Osteoblast (primary cell): ENCODE data around the gene EXOG. TPM values are rescaled to one million over a fixed set of nuclear protein-coding genes. Genes with fewer than 3 reads are reported as not detected.

Experiments
- DNase-seq: peaks from one replicate; pipeline ENCODE4 v3.0.0; 2011; ENCODE audit warnings: low spot score, mixed read lengths; ENCODE audit not compliant: insufficient read length; ENCODE audit errors: missing footprints
- H2AFZ ChIP-seq: 2 replicates; pipeline ENCODE4 v1.6.0; 2011; ENCODE audit warnings: mild to moderate bottlenecking, low read length
- H3K27ac ChIP-seq: 2 replicates; pipeline ENCODE4 v1.5.1; 2011; ENCODE audit warnings: mild to moderate bottlenecking, low read depth, low read length, moderate library complexity
- H3K27me3 ChIP-seq: 2 replicates; pipeline ENCODE4 v1.6.0; 2012; ENCODE audit warnings: mild to moderate bottlenecking, control low read depth, inconsistent platforms, low read length, moderate library complexity; ENCODE audit not compliant: insufficient read depth
- H3K36me3 ChIP-seq: 2 replicates; pipeline ENCODE4 v1.5.1; 2011; ENCODE audit warnings: mild to moderate bottlenecking, low read length, control low read depth, moderate library complexity; ENCODE audit not compliant: insufficient read depth
- H3K4me1 ChIP-seq: 2 replicates; pipeline ENCODE4 v1.5.1; 2011; ENCODE audit warnings: mild to moderate bottlenecking, low read length, control low read depth, moderate library complexity; ENCODE audit not compliant: insufficient read depth
- H3K4me2 ChIP-seq: 2 replicates; pipeline ENCODE4 v1.6.0; 2011; ENCODE audit warnings: mild to moderate bottlenecking, low read length; ENCODE audit not compliant: insufficient read depth
- H3K4me3 ChIP-seq: fragments of 200-600 bp; sonication (generic); 3 replicates; pipeline ENCODE4 v1.5.1; 2012; ENCODE audit warnings: mild to moderate bottlenecking, low read length, inconsistent platforms; ENCODE audit not compliant: insufficient read depth
- H3K79me2 ChIP-seq: 2 replicates; pipeline ENCODE4 v1.6.0; 2012; ENCODE audit warnings: mild to moderate bottlenecking, low read length, control low read depth, inconsistent platforms; ENCODE audit not compliant: insufficient read depth
- H3K9me3 ChIP-seq: 2 replicates; pipeline ENCODE4 v1.5.1; 2011; ENCODE audit warnings: low read depth, low read length, control low read depth
- H4K20me1 ChIP-seq: 2 replicates; pipeline ENCODE4 v1.6.0; 2012; ENCODE audit warnings: mild to moderate bottlenecking, low read length, control low read depth; ENCODE audit not compliant: insufficient read depth
- CTCF ChIP-seq: IDR thresholded peaks from 2 replicates; pipeline ENCODE4 v1.5.1; 2011; ENCODE audit warnings: mild to moderate bottlenecking, low read depth, low read length, moderate library complexity; ENCODE audit errors: extremely low read depth
- total RNA-seq: library from RNA; depleted of rRNA; stranded (reverse); fragments of >200 nt; gene quantifications from 2 replicates; pipeline ENCODE4 v1.2.3, GENCODE V29; 2012

The EXOG gene
- total RNA-seq, 1 donor = 14.5 TPM

DNA sequence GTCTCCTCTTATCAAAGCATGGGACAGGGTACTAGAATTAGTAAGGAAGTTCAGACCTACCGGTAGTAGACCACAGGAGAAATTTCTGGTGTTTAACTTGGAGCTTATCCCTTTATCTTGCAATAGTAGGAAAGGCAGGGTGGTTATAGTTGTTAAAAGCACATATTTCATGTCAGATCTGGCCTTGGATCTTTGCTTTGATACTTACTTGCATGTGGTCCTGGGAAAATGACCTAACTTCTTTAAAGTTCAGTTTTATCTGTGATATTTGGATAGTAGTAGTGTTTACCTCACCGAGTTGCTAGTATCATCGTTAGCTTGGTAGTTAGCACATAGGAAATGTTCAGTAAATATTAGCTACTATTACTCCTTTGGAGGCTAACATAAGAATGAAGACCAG is 15.4 kb downstream of the EXOG start:
- DNase-seq = no peak
- no peak overlapping the region for H2AFZ ChIP-seq
- H3K27me3 ChIP-seq = no peaks in the 10 kb centered on the region
- H3K4me1 ChIP-seq = no peaks in the 10 kb centered on the region
- no peak overlapping the region for H3K4me3 ChIP-seq
- H3K9me3 ChIP-seq = no peaks in the 10 kb centered on the region
- H4K20me1 ChIP-seq = no peaks in the 10 kb centered on the region
- no peak overlapping the region for H3K4me2 ChIP-seq
- H3K36me3 ChIP-seq = peaks cover 29% of the 10 kb centered on the region
- H3K27ac ChIP-seq = no peak overlapping the region
- TF ChIP-seq CTCF = no peak
- H3K79me2 ChIP-seq = no peaks in the 10 kb centered on the region

GRCh38 chr3:38515367-38515766 is 19.2 kb downstream of the EXOG start:
- no peak for DNase-seq
- H3K4me3 ChIP-seq = no peak overlapping the region
- no peak overlapping the region for H3K4me2 ChIP-seq
- H3K9me3 ChIP-seq = no peaks in the 10 kb centered on the region
- H3K27me3 ChIP-seq = no peaks in the 10 kb centered on the region
- H3K27ac ChIP-seq = no peak overlapping the region
- H2AFZ ChIP-seq = no peak overlapping the region
- no peak for TF ChIP-seq CTCF
- no peaks in the 10 kb centered on the region for H3K4me1 ChIP-seq
- no peaks in the 10 kb centered on the region for H4K20me1 ChIP-seq
- H3K36me3 ChIP-seq = peaks cover 24% of the 10 kb centered on the region
- H3K79me2 ChIP-seq = no peaks in the 10 kb centered on the region

DNA sequence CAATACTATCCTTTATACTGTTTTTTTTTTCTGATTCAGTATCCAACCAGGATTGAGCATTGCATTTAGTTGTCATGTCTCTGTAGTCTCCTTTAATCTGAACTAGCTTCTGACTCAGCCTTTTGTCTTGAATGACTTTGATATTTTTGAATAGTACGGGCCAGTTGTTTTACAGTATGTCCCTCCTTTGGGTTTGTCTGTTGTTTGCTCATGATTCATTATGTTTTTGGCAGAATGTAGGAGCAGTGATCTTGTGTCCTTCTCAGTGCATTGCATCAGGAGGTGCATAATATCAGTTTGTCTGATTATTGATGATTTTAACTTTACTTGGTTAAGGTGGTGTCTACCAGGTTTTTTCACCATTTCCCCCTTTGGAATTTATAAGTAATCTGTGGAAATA is 20.5 kb downstream of the EXOG start:
- Histone ChIP-seq H4K20me1 (peaks cover 3% of the 10 kb centered on the region), H3K36me3 (peaks cover 18% of the 10 kb centered on the region), H3K4me2 (no peak overlapping the region), H3K27me3 (no peaks in the 10 kb centered on the region), H2AFZ (no peak overlapping the region), H3K27ac (no peak overlapping the region), H3K4me3 (no peak overlapping the region), H3K79me2 (no peaks in the 10 kb centered on the region), H3K9me3 (no peaks in the 10 kb centered on the region), H3K4me1 (no peaks in the 10 kb centered on the region)
- TF ChIP-seq CTCF = no peak
- no peak for DNase-seq

- H3K9me3 ChIP-seq = no peaks in the 10 kb centered on the region
- H3K79me2 ChIP-seq = no peaks in the 10 kb centered on the region
- no peaks in the 10 kb centered on the region for H3K27me3 ChIP-seq
- no peak for DNase-seq
- H3K36me3 ChIP-seq = peaks cover 24% of the 10 kb centered on the region
- H2AFZ ChIP-seq = no peak overlapping the region
- peaks cover 4% of the 10 kb centered on the region for H4K20me1 ChIP-seq
- H3K4me1 ChIP-seq = peaks cover 3% of the 10 kb centered on the region
- no peak overlapping the region for H3K4me3 ChIP-seq
- no peak for TF ChIP-seq CTCF
- H3K4me2 ChIP-seq = no peak overlapping the region
- no peak overlapping the region for H3K27ac ChIP-seq
Measured at GRCh38 chr3:38519000-38519399, 22.9 kb downstream of the EXOG start.
